IPS-NIHi7 (cell line): ENCODE results near the gene HOXA5.

Experiments
- DNase-seq: peaks from one replicate; pipeline ENCODE4 v3.0.0; 2012; ENCODE audit warnings: mixed read lengths; ENCODE audit errors: extremely low spot score

Gene HOXA5

DNA sequence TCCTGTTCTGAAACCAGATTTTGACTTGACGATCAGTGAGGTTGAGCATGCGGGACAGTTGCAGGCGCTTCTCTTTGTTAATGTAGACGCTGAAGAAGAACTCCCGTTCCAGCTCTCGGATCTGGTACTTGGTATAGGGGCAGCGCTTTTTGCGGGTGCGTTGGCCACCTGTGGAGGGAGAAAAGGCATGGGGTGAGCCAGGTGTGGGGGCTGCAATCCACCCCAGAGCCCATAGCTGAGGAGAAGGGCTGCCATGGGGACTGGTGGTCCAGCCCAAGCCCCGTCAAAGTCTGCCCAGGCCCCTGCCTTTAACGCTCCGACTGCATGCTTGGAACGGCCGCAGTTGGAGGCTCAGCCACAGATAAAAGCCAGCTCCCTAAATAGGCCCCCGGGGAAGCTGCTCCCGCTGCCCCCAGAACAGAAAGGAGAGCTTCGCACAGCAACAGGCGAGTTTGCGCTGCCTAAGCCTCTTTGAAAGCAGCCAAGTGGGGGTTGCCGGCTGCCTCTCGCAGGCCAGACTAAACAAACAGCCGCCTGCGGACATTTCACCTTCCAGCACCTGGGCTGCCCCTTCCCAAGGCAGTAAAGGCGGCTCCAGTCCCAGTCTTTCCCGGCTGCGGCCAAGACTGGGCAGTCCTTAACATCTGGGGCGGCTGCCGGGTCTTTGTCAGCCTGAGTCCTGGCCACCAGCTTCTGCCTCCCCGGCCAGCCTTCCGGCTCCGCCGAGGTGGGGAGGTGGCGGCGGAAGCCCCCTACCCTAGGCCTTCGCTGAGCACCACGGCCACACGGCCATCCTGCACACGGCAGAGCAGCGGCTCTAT lies 39.6 kb upstream of the HOXA5 start:
- no peak for DNase-seq

DNA sequence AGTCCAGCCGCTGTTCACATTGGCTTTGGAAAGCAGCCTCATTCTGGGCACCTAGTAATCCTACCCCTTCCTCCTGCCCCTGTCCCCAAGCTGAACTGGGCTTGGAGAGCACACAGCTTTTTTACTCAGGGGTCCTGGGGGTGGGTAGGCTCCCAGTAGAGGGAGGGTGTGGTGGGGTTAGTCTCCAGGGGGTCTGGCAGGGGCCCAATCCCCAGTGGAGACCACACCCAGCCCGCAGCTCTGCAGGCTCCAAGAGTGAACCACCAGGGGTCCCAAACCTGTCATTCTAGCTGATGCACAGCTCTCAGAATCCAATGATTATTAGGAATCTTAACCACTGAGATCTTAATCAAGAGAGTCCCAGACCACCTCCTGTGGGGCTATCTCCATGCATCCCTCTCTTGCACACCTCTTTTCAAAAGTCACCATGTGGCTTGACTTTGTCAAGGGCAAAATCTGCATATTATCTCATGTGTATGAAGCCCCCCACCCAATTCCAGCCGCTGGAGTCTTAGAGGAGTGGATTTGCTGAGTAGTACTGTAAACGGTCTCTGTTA lies 38.9 kb upstream of the HOXA5 start:
- no peak for DNase-seq

DNA sequence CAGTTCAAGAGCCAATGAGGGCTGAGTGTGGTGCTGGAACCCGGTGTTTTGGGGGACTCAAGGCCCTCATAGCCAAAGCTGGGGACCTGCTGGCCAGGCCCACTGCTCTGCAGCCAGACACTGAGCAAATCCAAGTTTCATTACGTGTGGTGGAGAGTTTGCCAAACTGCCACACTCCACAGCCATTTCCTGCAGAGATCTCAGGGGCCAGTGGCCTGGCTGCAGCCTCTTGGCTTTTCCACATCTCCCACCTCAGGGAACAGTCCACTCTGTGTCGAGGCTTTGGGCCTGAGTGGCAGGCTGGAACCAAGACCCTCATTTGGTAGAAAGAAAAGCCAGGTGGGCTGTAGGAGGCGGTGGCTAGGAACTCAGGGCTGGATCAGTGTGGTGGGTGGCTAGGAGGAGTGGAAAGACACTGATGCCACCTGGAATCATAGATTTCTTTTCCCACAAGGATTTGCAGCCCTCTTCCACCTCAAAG lies 38.4 kb upstream of the HOXA5 start:
- no peak for DNase-seq

- no peak for DNase-seq
Observed at GRCh38 chr7:27180431-27181420, 37.2 kb upstream of the HOXA5 start.

DNA sequence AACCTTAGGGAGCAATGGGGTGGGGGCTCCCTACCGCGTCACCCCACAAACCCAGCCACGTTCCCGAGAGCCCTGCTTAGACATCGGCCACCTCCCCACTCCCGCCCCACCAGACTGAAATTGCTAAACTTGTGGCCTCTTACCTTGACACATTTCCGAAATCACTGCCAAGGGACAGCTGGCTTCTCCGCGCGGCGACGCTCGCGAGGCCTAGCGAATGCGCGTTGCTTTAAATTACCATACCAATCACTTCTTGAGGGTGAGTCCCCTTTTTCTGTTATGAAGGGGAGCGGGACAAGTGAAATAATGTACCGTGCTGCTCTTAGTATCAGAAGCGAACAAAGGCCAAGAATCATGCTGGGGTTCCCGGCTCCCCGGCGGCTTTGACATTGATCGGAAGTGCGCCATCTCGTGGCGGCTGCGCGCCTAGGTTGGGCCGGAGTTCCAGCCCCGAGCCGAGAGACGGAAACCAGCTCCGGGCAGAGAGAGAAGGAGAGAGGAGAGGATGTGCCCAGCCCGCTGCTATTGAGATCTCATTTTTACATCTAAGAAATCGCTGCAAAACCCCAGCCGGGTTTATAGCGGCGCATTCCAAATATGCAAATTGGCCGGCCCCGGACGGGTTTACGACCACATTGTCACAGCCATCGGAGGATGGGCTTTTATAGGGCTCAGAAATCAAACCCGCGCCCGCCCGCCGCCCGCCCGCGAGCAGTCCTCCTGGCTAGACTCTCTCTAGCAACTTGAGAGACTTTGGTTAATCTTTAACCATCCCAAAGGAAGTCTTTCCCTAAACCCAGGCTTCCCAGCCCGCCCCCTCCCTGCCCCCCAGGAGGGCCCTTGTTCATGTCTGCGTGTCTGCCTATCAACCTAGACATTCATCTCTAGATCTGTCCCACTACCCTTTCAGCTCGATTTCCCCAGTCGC lies 36.3 kb upstream of the HOXA5 start:
- peak; percentile 81 for DNase-seq

GRCh38 chr7:27179030-27179429 lies 35.5 kb upstream of the HOXA5 start:
- no peak for DNase-seq

DNA sequence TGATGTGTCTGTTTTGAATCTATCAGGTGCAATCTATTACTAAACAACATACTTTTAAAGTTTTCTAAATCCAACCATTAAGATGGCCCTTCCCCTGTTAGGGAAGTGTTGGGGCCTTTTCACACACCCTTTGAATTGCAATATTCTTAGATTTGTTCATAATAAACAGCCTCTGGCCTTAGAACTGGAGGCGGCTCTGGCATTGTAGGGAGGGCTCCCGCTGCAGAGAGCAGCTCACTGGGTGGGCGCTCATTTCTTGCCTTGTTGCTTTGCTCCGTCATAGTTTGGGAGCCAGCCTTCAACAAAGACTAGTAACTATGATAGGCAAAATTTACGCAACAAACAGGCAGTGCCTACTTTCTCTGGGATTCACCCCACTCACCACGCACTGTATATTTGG lies 34.9 kb upstream of the HOXA5 start:
- DNase-seq = no peak

DNA sequence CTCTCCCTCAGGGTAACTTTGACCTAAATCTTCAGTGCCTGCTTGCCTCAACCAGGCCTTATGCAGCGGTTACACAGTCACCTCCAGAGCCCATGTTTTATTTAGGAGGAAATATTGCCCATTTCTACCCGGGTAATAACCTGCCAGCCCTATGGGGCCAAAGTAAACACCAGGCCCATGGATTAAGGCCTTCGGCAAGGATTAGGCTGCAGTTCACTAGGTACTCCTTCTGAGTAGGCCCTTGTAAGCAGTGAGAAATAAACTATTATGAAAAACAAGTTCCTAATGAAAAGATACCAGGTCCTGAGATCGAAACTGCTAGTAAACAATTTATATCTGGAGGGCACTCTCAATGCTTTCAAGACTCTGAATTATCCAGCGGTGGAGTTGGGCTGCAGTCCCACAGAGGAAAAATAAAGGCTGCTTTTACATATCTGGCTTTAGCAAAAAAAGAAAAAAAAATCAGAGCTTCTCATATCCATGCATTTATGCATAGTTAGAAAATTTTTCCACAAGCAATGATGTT lies 34.4 kb upstream of the HOXA5 start:
- no peak for DNase-seq

GRCh38 chr7:27176962-27177794 lies 33.7 kb upstream of the HOXA5 start:
- no peak for DNase-seq

GRCh38 chr7:27176524-27176845 lies 33.0 kb upstream of the HOXA5 start:
- DNase-seq = no peak

GRCh38 chr7:27175626-27176523 lies 32.4 kb upstream of the HOXA5 start:
- no peak for DNase-seq

GRCh38 chr7:27174874-27175625 lies 31.6 kb upstream of the HOXA5 start:
- no peak for DNase-seq

- DNase-seq = no peak
Observed at GRCh38 chr7:27173956-27174873, 30.7 kb upstream of the HOXA5 start, which contains the start of gene HOXA10. Gene HOXA10, minus strand, starts transcription at chr7:27174320. Its CDS starts 14 bp downstream, at chr7:27174306.

DNA sequence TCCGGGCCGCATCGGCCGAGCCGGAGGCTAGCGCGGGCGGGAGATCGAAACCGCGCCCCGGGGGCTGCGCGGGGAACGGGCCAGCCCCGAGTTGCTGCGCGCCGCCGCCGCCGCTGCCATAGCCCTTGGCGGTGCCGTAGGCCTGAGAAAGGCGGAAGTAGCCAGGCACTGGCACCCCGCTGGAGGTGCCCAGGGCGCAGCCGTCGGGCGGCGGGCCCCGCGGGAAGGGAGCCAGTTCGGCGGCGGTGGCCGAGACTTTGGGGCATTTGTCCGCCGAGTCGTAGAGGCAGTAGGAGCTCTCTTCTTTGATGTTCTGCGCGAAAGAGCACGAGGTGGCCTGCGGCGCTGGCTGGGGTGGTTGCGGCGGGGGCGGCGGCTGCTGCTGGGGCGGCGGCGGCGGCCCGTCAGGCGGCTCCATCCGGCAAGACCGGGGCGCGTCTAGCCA lies 30.1 kb upstream of the HOXA5 start:
- no peak for DNase-seq

DNA sequence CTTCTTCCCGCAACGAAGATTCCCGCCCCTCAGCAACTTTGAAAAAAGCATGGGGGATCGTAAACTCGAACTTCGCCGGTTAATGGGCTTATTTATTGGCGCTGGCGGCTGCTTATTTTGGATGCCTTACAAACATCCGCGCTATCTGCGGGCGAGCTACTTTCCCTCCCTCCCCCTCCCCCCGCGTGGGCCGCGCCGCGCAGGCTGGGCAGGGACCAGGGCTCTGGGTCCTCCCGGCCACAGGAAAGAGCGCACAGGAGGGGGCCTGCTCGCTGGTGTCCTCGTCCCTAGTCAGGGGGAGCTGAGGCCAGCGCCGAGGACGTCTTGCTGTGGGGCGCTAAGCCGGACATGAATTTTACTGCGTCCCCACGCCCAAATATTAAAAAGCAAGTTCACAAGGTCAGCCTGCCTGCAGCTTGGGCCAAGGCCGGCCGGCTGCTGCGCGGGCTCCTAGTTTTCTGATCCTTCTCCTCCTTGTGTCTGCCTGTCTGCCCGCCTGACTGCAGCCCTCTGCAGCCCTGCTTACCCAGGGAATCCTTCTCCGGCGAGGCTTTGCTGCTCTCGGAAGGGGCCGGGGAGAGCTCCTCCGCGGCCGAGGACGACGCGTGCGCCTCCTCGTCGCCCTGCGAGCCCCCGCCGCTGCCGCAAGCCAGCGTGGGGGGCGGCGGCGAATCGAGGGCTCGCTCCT lies 29.5 kb upstream of the HOXA5 start:
- DNase-seq = no peak

GRCh38 chr7:27172315-27172774 lies 28.9 kb upstream of the HOXA5 start:
- no peak for DNase-seq
